ENCODE data around the gene MPC2. TPM values are rescaled to one million over a fixed set of nuclear protein-coding genes. Genes with fewer than 3 reads are reported as not detected.

MPC2 gene
- total RNA-seq, 1 experiment from 2014 or later: 32.9 TPM

- DNase-seq: no peak
- H3K23me2 ChIP-seq (ENCODE audit: insufficient read length, low read depth, low read length, poor library complexity, severe bottlenecking): no peaks in the 10 kb centered on the region
- no peak overlapping the region for H3K27ac ChIP-seq (ENCODE audit: insufficient read length, low read depth, low read length)
- H2AFZ ChIP-seq (ENCODE audit: low read length): no peak overlapping the region
- peaks cover 4 to 6% of the 10 kb centered on the region in 2 experiments; a peak in 3 of 4 replicates for H3K4me1 Mint-ChIP-seq
- H4K8ac ChIP-seq (replicated peaks; ENCODE audit: insufficient read length, low read depth, low read length): no peak overlapping the region
- H3K4me1 ChIP-seq (ENCODE audit: insufficient read depth, low read length): no peaks in the 10 kb centered on the region
- no CpG with 5 or more reads among the region's 3 CpGs for WGBS (ENCODE audit: extremely low coverage, insufficient read length, low lambda C conversion rate)
- no peak overlapping the region for H3T11ph ChIP-seq (ENCODE audit: low read length)
- H3K9ac ChIP-seq (ENCODE audit: extremely low read depth, insufficient read length, low read length): no peak overlapping the region
- no peak overlapping the region for H3K4me2 ChIP-seq (ENCODE audit: insufficient read depth, insufficient read length, low read length)
- no peak overlapping the region for H3K14ac ChIP-seq (ENCODE audit: insufficient read depth, low read length)
- H4K5ac ChIP-seq (ENCODE audit: insufficient read length, low read depth, low read length): no peak overlapping the region
- no peaks in the 10 kb centered on the region for H3K9me3 Mint-ChIP-seq
- H3K23ac ChIP-seq (ENCODE audit: insufficient read length, low read depth, low read length): no peak overlapping the region
- H2BK5ac ChIP-seq (ENCODE audit: insufficient read length, low read length): no peak overlapping the region
- no peaks in the 10 kb centered on the region for H3K79me2 ChIP-seq (ENCODE audit: insufficient read depth, low read length)
- TF ChIP-seq, protein P1, sequence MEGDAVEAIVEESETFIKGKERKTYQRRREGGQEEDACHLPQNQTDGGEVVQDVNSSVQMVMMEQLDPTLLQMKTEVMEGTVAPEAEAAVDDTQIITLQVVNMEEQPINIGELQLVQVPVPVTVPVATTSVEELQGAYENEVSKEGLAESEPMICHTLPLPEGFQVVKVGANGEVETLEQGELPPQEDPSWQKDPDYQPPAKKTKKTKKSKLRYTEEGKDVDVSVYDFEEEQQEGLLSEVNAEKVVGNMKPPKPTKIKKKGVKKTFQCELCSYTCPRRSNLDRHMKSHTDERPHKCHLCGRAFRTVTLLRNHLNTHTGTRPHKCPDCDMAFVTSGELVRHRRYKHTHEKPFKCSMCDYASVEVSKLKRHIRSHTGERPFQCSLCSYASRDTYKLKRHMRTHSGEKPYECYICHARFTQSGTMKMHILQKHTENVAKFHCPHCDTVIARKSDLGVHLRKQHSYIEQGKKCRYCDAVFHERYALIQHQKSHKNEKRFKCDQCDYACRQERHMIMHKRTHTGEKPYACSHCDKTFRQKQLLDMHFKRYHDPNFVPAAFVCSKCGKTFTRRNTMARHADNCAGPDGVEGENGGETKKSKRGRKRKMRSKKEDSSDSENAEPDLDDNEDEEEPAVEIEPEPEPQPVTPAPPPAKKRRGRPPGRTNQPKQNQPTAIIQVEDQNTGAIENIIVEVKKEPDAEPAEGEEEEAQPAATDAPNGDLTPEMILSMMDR (conservative IDR thresholded peaks at IDR 0.05): no peak
- H3K27me3 Mint-ChIP-seq (ENCODE audit: low read depth): no peaks in the 10 kb centered on the region
- no peaks in the 10 kb centered on the region for H4K20me1 ChIP-seq (ENCODE audit: control insufficient read depth, insufficient read depth, insufficient read length)
- no peak overlapping the region for H3K18ac ChIP-seq (ENCODE audit: insufficient read length, low read depth, low read length)
- H2BK20ac ChIP-seq (ENCODE audit: low read depth, low read length, poor library complexity, severe bottlenecking): no peak overlapping the region
- H3K56ac ChIP-seq (ENCODE audit: insufficient read length, low read depth, low read length): no peak overlapping the region
- H3K9me3 ChIP-seq (ENCODE audit: control insufficient read depth, low read depth, low read length): no peaks in the 10 kb centered on the region
- H2AK5ac ChIP-seq (ENCODE audit: insufficient read length, low read length): no peak overlapping the region
- 0 out of 7 replicates have a peak overlapping the region, but pooled peaks of 1 of the 3 experiments have one; percentile 4 for H3K27ac Mint-ChIP-seq
- no peak overlapping the region for H2BK15ac ChIP-seq (ENCODE audit: low read depth, low read length)
- no peak overlapping the region for H3K4me3 Mint-ChIP-seq
- no peaks in the 10 kb centered on the region for H3K79me1 ChIP-seq (ENCODE audit: insufficient read depth, low read depth, low read length, poor library complexity, severe bottlenecking)
- H3K36me3 Mint-ChIP-seq (ENCODE audit: insufficient read depth in 1 of 3, low read depth in 3 of 3): no peaks in the 10 kb centered on the region
- H3K4ac ChIP-seq (ENCODE audit: low read depth, low read length): no peak overlapping the region
- no peak overlapping the region for H4K91ac ChIP-seq (ENCODE audit: insufficient read length, low read depth, low read length)
- H2BK12ac ChIP-seq (ENCODE audit: insufficient read length, low read depth, low read length): no peak overlapping the region
- no peak overlapping the region for H2BK120ac ChIP-seq (ENCODE audit: low read depth, low read length, poor library complexity, severe bottlenecking)
- H3K27me3 ChIP-seq (ENCODE audit: insufficient read depth, low read length): no peaks in the 10 kb centered on the region
These were observed 13.4 kb downstream of the MPC2 start for GRCh38 chr1:167923324-167924056.

Data from H9 (cell line).